NK-92 treated with Interleukin-12 subunit alpha and Interleukin-12 subunit beta, amount 100 ng/mL, for 24 hours (cell line): ENCODE data around the gene MITD1.
"Not testable (repeated sequence)": the region's sequence is repeated elsewhere in the genome, so short reads cannot be mapped to it uniquely, and the experiment has no call there.

Source experiments
- DNase-seq: peaks from one replicate; lab custom pipeline; 2025; lab: John Stamatoyannopoulos, UW

The MITD1 gene

DNA sequence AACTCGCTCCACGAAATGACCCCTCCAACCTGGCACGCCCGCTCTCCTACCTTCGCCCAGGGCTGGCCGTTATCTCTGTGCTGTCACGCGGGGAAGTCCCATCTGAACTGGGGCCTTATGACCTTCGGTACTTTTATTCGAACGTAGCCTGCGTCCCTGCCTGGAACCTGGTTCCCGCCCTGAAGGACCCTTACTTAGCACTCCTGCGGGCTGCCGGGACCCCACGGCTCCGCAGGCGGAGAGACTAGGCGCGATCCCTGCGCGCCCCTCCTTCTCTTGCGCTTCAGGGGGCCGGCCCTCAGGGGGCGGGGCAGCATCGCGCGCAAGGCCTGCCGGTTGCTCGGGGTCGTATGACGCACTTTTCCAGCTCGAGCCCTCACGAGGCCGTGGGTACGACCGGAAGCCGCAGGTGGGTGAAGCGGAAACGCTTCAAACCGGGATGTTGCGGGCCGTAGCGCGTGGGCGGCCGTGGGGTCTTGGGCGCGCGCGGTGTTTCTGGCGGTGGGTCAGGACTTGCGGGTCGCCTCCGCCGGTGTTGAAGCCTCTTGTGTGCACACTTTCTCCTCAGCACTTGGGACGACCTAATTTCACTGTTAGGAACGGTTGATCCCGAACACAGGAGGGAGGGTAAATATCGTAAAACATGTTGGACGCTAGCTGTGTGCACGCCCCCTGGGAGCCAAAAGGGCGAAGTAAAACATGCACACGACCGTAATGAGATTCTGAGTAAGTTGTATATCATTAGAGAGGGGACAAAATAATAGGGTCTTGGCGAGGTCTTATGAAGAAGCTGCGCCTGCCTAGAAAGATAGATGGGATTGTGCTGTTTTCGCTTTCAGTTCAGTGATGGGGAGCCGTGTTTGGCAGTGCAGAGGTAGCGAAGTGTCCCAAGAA is 26.0 kb downstream of the MITD1 start, which contains the start of the genes LIPT1 and TSGA10:
Gene LIPT1 (plus strand): TSS at position 325 of the 894 bp plus-strand sequence. CDS start 6,991 bp downstream, outside the sequence.
Gene TSGA10 (minus strand): TSS at position 300 of the 894 bp plus-strand sequence. CDS start 45,503 bp downstream, outside the sequence.
- DNase-seq, result peak; percentile 85

- no peak for DNase-seq
These were observed 26.8 kb downstream of the MITD1 start for GRCh38 chr2:99153921-99154604.

DNA sequence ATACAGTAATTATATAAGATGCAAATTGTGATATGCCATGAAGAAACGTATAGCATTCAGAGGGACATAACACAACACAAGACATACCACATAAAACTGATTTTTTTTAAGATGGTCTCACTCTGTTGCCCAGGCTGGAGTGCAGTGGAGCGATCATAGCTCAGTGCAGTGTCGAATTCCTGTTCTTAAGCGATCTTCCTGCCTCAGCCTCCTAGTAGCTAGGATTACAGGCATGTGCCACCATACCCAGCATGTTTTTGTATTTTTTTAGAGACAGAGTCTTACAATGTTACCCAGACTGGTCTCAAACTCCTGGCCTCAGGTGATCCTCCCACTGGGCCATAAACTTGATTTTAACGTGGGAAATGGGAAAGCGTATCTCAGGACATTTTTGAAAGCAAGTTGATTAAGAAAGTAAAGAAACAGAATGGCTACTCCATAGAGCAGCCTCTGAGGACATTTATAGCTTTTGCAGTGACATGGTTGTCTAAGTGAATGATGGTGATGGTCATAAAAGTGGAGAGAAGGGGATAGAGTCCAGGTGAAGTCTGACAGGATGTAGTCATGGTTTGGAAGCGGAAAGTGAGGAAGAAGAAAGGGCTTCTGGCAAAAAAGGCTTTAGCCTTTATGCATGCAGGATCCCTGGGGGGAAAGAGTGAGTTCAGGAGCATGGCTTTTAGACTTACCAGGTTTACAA is 28.5 kb downstream of the MITD1 start:
- DNase-seq, result no peak

- no peak for DNase-seq
These were observed 30.2 kb downstream of the MITD1 start for GRCh38 chr2:99150706-99151105.

DNA sequence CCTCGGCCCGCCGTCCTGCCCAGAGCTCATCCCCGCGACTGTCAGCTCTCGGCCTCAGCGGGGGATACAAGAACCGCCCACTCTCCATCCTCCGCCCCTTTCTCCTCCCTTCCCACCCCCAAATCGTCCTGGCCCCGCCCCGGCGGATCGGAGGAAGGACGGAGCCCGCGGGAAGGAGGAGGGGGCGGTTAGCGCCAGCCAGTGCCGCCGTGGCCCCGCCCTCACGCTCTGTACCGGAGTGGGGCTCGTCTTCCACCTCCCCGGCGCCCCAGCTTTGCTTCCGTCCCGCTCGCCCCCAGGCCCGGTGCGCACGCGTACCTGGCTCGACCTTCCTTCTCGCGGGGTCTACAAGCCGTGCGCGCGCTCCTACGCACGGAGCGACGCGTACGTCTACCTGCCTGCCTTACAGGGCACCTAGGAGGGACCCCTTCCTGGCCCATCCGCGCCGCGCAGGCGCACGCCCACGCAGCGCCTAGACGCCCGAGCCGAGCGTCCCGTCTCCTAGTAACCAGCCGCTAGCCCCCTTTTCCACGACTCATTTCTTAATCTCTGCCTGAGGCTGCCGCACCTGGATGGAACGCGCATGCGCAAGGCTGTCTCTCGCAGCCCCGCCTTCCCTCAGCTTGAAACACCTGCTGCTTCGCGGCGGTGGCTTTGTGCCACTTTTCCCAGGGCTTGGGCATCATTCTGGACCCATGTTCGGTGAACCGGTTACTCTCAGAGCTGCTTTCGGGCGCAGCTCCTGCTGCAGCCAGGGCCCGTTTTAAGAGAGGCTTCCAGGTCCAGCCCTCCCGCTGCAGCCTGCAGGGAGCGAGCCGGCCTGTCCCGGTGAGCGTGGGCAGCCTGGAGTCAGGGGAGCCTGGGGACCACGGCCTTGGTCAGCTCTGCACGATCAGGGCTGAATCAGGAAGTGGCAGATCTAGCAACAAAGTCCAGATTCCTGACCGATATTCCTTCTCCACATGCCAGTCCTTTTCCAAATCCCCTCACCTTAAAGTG is 39.4 kb downstream of the MITD1 start, which contains the start of gene C2orf15:
Gene C2orf15 (plus strand): TSS at position 598 of the 999 bp plus-strand sequence. CDS start 8,852 bp downstream, outside the sequence.
- peak; percentile 89 for DNase-seq

DNA sequence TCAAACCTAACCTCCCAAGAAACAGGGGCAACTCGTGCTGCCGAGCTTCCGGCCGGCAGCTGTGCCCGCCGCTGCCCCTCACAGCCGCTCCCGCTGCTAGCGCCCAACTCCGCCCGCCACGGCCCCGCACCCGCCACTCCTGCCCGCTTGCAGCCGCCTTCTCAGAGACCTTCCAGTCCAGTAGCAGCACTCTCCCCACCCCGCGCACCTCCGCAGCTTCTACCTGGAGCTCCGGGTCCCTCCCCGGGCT is 40.1 kb downstream of the MITD1 start:
- DNase-seq, result no peak

DNA sequence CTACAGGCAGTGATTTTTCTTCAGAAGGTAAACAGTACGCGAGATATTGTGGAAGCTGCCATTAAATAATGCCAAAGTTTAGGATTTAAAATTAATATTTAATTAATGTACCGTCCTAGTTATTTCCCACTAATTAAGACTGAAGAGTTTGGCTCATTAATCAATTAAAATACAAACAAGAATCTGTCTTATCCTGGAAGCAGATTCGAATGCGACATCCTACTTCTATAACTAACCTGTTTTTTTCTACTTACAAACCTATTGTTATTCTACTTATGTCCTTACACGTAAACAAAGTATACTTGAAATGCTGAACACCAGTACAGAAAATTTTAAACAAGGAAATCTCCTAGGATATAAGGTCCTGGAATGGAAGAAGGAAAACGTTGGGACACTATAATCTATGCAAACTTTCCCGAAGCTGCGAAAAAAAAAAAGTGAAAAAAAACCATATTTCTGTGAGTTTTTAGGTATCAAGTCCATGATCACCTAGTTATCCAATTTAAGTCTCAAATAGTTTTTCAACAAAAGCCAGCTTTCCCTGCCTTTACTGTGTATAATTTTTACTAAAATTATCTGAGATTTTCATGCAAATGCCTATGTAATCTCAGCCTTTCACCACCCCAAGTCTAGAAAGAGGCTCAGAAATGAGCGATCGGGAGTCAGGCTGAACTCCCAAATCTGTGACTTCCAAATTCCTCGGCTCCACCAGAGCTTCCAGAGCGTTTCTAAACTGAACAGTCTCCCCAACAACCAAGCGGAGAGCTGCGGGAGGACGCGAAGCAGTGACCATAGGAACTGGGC is 40.6 kb downstream of the MITD1 start:
- no peak for DNase-seq

GRCh38 chr2:99139003-99139402 is 41.9 kb downstream of the MITD1 start:
- no peak for DNase-seq

GRCh38 chr2:99135044-99135556 is 45.8 kb downstream of the MITD1 start:
- not testable (repeated sequence) for DNase-seq

GRCh38 chr2:99127981-99128380 is 52.9 kb downstream of the MITD1 start:
- DNase-seq, result no peak
